OCI-LY1 (cell line): ENCODE measurements around the gene SPACA6.

ENCODE experiments used
- EZH2 ChIP-seq: fragments of 200-600 bp; sonication (generic), shearing (Covaris generic); IDR thresholded peaks from 2 replicates; pipeline ENCODE4 v1.8.0; 2017; ENCODE audit warnings: borderline replicate concordance, mixed run types, mild to moderate bottlenecking, antibody characterized with exemption, low read length, moderate library complexity, mixed read lengths
- TF ChIP-seq, protein P1 (sequence below): fragments of 200-600 bp; sonication (generic), shearing (Covaris generic); IDR thresholded peaks from 2 replicates; pipeline ENCODE4 v1.5.1; 2017; ENCODE audit warnings: mild to moderate bottlenecking, antibody characterized with exemption, low read length, moderate library complexity, mixed read lengths

DNA sequence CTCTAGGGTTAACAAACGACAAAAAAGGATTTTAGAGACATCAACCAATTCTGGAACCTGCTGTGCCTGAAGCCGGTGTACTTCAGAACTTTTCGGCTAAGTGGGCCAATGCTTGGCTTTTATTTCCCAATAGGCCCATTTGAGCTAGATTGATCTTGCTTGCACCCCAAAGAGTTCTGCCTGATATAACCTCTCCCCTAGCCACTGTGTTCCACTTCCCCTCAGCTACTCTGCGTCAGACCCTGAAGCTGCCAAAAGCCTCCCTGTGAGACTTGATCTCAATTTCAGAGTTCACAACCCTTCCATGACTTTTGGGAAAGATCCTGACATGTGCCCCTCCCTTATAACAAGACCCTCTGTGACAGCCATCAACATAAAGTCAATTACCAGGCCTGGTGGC is 40.9 kb upstream of the SPACA6 start:
- TF ChIP-seq, protein P1, sequence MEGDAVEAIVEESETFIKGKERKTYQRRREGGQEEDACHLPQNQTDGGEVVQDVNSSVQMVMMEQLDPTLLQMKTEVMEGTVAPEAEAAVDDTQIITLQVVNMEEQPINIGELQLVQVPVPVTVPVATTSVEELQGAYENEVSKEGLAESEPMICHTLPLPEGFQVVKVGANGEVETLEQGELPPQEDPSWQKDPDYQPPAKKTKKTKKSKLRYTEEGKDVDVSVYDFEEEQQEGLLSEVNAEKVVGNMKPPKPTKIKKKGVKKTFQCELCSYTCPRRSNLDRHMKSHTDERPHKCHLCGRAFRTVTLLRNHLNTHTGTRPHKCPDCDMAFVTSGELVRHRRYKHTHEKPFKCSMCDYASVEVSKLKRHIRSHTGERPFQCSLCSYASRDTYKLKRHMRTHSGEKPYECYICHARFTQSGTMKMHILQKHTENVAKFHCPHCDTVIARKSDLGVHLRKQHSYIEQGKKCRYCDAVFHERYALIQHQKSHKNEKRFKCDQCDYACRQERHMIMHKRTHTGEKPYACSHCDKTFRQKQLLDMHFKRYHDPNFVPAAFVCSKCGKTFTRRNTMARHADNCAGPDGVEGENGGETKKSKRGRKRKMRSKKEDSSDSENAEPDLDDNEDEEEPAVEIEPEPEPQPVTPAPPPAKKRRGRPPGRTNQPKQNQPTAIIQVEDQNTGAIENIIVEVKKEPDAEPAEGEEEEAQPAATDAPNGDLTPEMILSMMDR = no peak
- no peak for TF ChIP-seq EZH2
